CD8-positive, alpha-beta memory T cell (primary cell): ENCODE measurements around the gene CHMP1A. TPM values are rescaled to one million over a fixed set of nuclear protein-coding genes. Genes with fewer than 3 reads are reported as not detected.

Experiments used
- CTCF ChIA-PET: fragments of 350-600 bp; sonication (Branson Sonifier 250); formaldehyde crosslinking; loops from one replicate; lab custom pipeline; 2021; ENCODE audit warnings: antibody characterized with exemption; lab: Charles Lee
- POLR2A ChIA-PET: fragments of 350-600 bp; sonication (Branson Sonifier 250); formaldehyde crosslinking; loops from one replicate; lab custom pipeline; 2021; ENCODE audit warnings: antibody characterized with exemption; lab: Charles Lee
- DNase-seq, 5 donors: peaks; one replicate each; pipeline versions ENCODE4 v3.0.0 to v3.0.0-alpha.2; 2020 to 2022; ENCODE audit warnings: mixed read lengths in 1 of 5
- H3K27ac ChIP-seq: one replicate; pipeline ENCODE4 v1.7.0; 2013; ENCODE audit warnings: low read depth, mild to moderate bottlenecking, low read length, moderate library complexity
- H3K27me3 ChIP-seq: 2 replicates; pipeline ENCODE4 v1.7.0; 2013; ENCODE audit warnings: low read length, mild to moderate bottlenecking; ENCODE audit not compliant: insufficient read depth, poor library complexity, severe bottlenecking
- H3K36me3 ChIP-seq: 2 replicates; pipeline ENCODE4 v1.7.0; 2013; ENCODE audit warnings: mild to moderate bottlenecking, low read length, moderate library complexity; ENCODE audit not compliant: insufficient read depth
- H3K4me1 ChIP-seq: 2 replicates; pipeline ENCODE4 v1.7.0; 2013; ENCODE audit warnings: mild to moderate bottlenecking, low read length, moderate library complexity; ENCODE audit not compliant: insufficient read depth
- H3K4me3 ChIP-seq: 2 replicates; pipeline ENCODE4 v1.7.0; 2013; ENCODE audit warnings: mild to moderate bottlenecking, low read length
- H3K9me3 ChIP-seq: 2 replicates; pipeline ENCODE4 v1.7.0; 2013; ENCODE audit warnings: mild to moderate bottlenecking, low read length
- H3K27ac Mint-ChIP-seq, 8 donors: one replicate each; pipeline ENCODE4 v1.8.0; 2020 to 2021; ENCODE audit warnings: mixed read lengths in 8 of 8, mild to moderate bottlenecking in 6 of 8, inconsistent platforms in 3 of 8, moderate library complexity in 3 of 8
- H3K27me3 Mint-ChIP-seq, 2 donors: one replicate each; pipeline ENCODE4 v1.8.0; 2020 to 2021; ENCODE audit warnings: mixed read lengths in 2 of 2, mild to moderate bottlenecking in 1 of 2, moderate library complexity in 1 of 2
- H3K36me3 Mint-ChIP-seq, 3 donors: one replicate each; pipeline ENCODE4 v1.8.0; 2020 to 2021; ENCODE audit warnings: mixed read lengths in 3 of 3, inconsistent platforms in 1 of 3, mild to moderate bottlenecking in 1 of 3
- H3K4me1 Mint-ChIP-seq, 3 donors: one replicate each; pipeline ENCODE4 v1.8.0; 2020 to 2021; ENCODE audit warnings: mixed read lengths in 3 of 3, inconsistent platforms in 1 of 3, mild to moderate bottlenecking in 1 of 3
- H3K4me3 Mint-ChIP-seq, 7 donors: one replicate each; pipeline ENCODE4 v1.8.0; 2020 to 2021; ENCODE audit warnings: mixed read lengths in 7 of 7, mild to moderate bottlenecking in 6 of 7, moderate library complexity in 4 of 7, inconsistent platforms in 2 of 7
- H3K9me3 Mint-ChIP-seq, 5 donors: one replicate each; pipeline ENCODE4 v1.8.0; 2020 to 2022; ENCODE audit warnings: mixed read lengths in 5 of 5, mild to moderate bottlenecking in 3 of 5, moderate library complexity in 2 of 5, inconsistent platforms in 1 of 5
- polyA plus RNA-seq: library from polyadenylated mRNA; unstranded; fragments of 300-500 nt; fragmentation: Illumina TruSeq; gene quantifications from one replicate; pipeline ENCODE4 v1.2.3, GENCODE V29; 2021
- total RNA-seq, 2 experiments: library from RNA; stranded (reverse); gene quantifications; one replicate each; pipeline ENCODE4 v1.2.3, GENCODE V29; 2021

CHMP1A gene
- total and polyA plus RNA-seq, 3 experiments from 2014 or later, result 72.1 to 94.0 (median 81.4) TPM

DNA sequence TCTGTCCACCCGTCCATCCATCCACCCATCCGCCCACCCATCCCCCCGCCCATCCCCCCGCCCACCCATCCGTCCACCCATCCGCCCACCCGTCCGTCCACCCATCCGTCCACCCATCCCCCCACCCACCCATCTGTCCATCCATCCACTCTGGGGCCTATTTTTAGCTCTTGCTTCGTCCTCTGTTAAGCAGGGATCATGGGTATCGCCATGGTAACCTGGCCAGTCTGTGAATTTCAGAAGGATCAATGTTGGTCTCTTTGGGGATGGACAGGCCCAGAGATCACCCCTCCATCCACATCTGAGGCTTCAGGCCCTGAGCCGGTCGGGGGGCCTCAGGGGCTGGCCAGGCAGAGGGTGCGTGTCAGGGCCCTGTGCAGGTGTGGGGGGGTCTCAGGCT is 59.3 kb downstream of the CHMP1A start:
- Histone ChIP-seq H3K36me3 (no peaks in the 10 kb centered on the region), H3K27me3 (no peaks in the 10 kb centered on the region), H3K4me3 (no peak overlapping the region), H3K27ac (no peak overlapping the region), H3K9me3 (no peaks in the 10 kb centered on the region), H3K4me1 (peaks cover 22% of the 10 kb centered on the region)
- DNase-seq, result no peak
- no peak overlapping the region for H3K27ac Mint-ChIP-seq
- no peaks in the 10 kb centered on the region for H3K36me3 Mint-ChIP-seq
- no peaks in the 10 kb centered on the region for H3K9me3 Mint-ChIP-seq
- peaks cover 0 to 3% of the 10 kb centered on the region in 2 donors for H3K27me3 Mint-ChIP-seq
- CTCF ChIA-PET, result no interaction called here
- POLR2A ChIA-PET, result no interaction called here
- H3K4me1 Mint-ChIP-seq, result peaks cover 29 to 52% (median 34%) of the 10 kb centered on the region in 3 donors
- no peak overlapping the region for H3K4me3 Mint-ChIP-seq

DNA sequence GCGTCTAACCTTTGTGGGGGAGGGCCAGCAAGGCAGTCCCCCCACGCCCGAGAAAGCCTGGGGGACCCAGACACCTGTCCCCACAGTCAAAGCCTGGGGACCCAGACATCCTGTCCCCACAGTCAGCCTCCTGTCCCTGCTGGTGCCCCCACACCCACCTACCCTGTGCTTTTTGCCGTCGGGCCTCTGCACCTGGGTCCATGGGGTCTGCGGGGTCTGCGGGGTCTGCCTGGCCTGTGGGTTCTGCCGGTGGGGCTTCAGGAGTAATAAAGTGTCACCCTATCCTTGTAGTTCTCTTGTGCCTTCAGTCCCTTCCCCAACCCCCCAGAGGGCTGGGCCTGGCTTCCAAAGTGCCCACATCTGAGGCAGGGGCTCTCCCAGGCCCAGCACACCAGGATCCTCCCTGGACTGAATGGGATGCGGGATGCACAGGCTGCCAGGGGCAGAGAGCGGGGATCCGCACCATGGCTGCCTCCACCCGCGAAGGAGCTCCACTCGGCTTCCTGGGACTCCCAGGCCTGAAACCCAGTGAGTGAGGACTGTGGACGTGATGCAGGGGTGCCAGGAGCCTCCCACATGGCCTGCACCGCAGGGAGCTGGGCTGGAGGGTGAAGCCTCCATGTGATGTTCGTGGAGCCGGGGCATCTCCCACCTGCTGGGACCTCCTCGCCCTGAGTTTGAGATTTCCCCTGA is 60.4 kb downstream of the CHMP1A start:
- ChIA-PET CTCF (no interaction called here), POLR2A (interaction anchor here (1.0 kb wide), 1 partner anchor 276 kb away, joined by 3 read pairs; the partner anchor contains the start of gene TCF25)
- Mint-ChIP-seq H3K4me3 (no peak overlapping the region), H3K27me3 (no peaks in the 10 kb centered on the region), H3K9me3 (no peaks in the 10 kb centered on the region), H3K36me3 (no peaks in the 10 kb centered on the region), H3K4me1 (peaks cover 20 to 44% (median 23%) of the 10 kb centered on the region in 3 donors), H3K27ac (peak overlapping the region in 3 of 8 donors; percentile 2 to 32 (median 14))
- Histone ChIP-seq H3K4me3 (no peak overlapping the region), H3K27ac (no peak overlapping the region), H3K36me3 (no peaks in the 10 kb centered on the region), H3K9me3 (no peaks in the 10 kb centered on the region), H3K27me3 (no peaks in the 10 kb centered on the region), H3K4me1 (peaks cover 14% of the 10 kb centered on the region)
- no peak for DNase-seq

DNA sequence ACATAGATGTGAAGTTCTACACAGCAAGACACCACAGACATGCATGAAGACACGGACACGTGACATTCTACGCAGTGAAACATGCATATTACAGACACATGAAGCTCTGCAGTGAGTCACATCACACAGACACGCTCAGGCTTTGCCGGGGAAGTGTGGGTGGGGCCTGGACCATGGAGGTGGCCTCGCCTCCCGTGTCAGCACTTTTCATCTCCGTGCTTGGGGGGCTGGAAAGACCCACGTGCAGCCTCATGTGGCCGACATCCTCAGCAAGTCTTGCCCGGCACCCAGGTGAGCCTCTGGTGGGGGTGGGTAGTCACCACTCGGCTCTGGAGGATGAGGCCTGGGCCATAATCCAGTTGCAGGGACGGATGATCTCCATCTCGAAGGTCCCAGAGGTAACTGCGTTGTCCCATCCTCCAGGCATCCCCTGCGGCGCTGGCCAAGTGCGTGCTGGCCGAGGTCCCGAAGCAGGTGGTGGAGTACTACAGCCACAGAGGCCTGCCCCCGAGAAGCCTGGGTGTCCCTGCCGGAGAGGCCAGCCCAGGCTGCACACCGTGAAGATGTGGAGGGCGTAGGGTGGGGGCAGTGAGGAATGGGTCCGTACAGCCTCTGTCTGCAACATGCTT is 61.3 kb downstream of the CHMP1A start:
- POLR2A ChIA-PET, result no interaction called here
- Histone ChIP-seq H3K36me3 (no peaks in the 10 kb centered on the region), H3K4me1 (peaks cover 11% of the 10 kb centered on the region), H3K9me3 (no peaks in the 10 kb centered on the region), H3K27me3 (no peaks in the 10 kb centered on the region), H3K4me3 (no peak overlapping the region), H3K27ac (no peak overlapping the region)
- Mint-ChIP-seq H3K27ac (peak overlapping the region in 7 of 8 donors; percentile 26 to 90 (median 54)), H3K9me3 (no peaks in the 10 kb centered on the region), H3K4me1 (peaks cover 18 to 43% (median 21%) of the 10 kb centered on the region in 3 donors), H3K36me3 (no peaks in the 10 kb centered on the region), H3K4me3 (no peak overlapping the region), H3K27me3 (no peaks in the 10 kb centered on the region)
- no peak for DNase-seq
- CTCF ChIA-PET, result no interaction called here

DNA sequence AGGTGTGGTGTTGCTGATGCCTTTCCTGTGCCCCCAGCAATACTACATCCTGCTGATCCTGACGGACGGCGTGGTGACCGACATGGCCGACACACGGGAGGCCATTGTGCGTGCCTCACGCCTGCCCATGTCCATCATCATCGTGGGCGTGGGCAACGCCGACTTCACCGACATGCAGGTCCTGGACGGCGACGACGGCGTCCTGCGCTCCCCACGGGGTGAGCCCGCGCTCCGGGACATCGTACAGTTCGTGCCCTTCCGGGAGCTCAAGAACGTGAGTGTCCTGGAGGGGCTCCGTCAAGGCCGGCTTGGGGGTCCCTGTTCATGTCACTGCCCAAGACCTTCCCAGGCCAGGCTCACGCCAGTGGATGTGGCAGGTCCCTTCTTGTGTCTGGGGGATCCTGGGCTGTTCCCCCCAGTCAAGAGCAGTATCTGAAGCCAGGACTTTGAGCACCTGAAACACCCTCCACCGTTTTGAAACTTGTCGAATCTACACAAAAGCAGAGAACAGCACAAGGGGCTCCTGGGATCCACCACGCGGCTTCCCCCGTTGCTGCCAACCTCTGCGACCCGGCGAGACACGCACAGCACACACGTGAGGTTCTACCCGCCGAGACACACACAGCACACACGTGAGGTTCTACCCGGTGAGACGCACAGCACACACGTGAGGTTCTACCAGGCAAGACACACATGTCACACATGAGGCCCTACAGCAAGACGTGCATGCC is 62.0 kb downstream of the CHMP1A start:
- H3K27me3 ChIP-seq, result no peaks in the 10 kb centered on the region
- no peaks in the 10 kb centered on the region for H3K36me3 ChIP-seq
- no peak overlapping the region for H3K4me3 ChIP-seq
- peaks cover 11% of the 10 kb centered on the region for H3K4me1 ChIP-seq
- CTCF ChIA-PET, result no interaction called here
- H3K27me3 Mint-ChIP-seq, result no peaks in the 10 kb centered on the region
- H3K4me1 Mint-ChIP-seq, result peaks cover 18 to 38% (median 21%) of the 10 kb centered on the region in 3 donors
- no peak overlapping the region for H3K27ac ChIP-seq
- no peaks in the 10 kb centered on the region for H3K9me3 ChIP-seq
- H3K9me3 Mint-ChIP-seq, result no peaks in the 10 kb centered on the region
- H3K4me3 Mint-ChIP-seq, result peak overlapping the region in 1 of 7 donors; percentile 23
- no peak for DNase-seq
- peak overlapping the region in 7 of 8 donors; percentile 26 to 90 (median 54) for H3K27ac Mint-ChIP-seq
- no peaks in the 10 kb centered on the region for H3K36me3 Mint-ChIP-seq
- POLR2A ChIA-PET, result no interaction called here

Other genes starting within 250 kb of the CHMP1A start
- gene ANKRD11, start 167.1 kb downstream of the CHMP1A start, total RNA-seq, result 100 to 1,000 TPM; 130 to 150 TPM
- gene ANKRD11, start 167.1 kb downstream of the CHMP1A start, polyA plus RNA-seq, result 39.8 TPM
- 10 to 100 TPM; 77.4 to 79.5 TPM for gene SPG7, start 149.3 kb downstream of the CHMP1A start, total RNA-seq
- 48.2 TPM for gene SPG7, start 149.3 kb downstream of the CHMP1A start, polyA plus RNA-seq
- gene RPL13, start 97.0 kb downstream of the CHMP1A start, total RNA-seq, result 1,000 to 10,000 TPM; 2,710 to 2,878 TPM
- 5,211 TPM for gene RPL13, start 97.0 kb downstream of the CHMP1A start, polyA plus RNA-seq
- gene CPNE7, start 82.0 kb downstream of the CHMP1A start, total RNA-seq, result 1 to 10 TPM; 3.2 to 6.1 TPM
- gene CPNE7, start 82.0 kb downstream of the CHMP1A start, polyA plus RNA-seq, result 12.9 TPM
- gene DPEP1, start 44.1 kb downstream of the CHMP1A start, total RNA-seq, result not detected
- not detected for gene DPEP1, start 44.1 kb downstream of the CHMP1A start, polyA plus RNA-seq
- 10 to 100 TPM; 16.9 TPM for gene SPATA33, start 128 bp upstream of the CHMP1A start, total RNA-seq
- 2.3 TPM for gene SPATA33, start 128 bp upstream of the CHMP1A start, polyA plus RNA-seq
- 10 to 100 TPM; 74.8 to 79.0 TPM for gene CDK10, start 29.0 kb upstream of the CHMP1A start, total RNA-seq
- gene CDK10, start 29.0 kb upstream of the CHMP1A start, polyA plus RNA-seq, result 31.8 TPM
- 1 to 10 TPM; 7.0 to 7.6 TPM for gene SPATA2L, start 44.0 kb upstream of the CHMP1A start, total RNA-seq
- gene SPATA2L, start 44.0 kb upstream of the CHMP1A start, polyA plus RNA-seq, result 10.3 TPM
- gene VPS9D1, start 63.2 kb upstream of the CHMP1A start, total RNA-seq, result 1 to 10 TPM; 3.7 to 4.0 TPM
- 1.6 TPM for gene VPS9D1, start 63.2 kb upstream of the CHMP1A start, polyA plus RNA-seq
- 10 to 100 TPM; 35.6 to 36.6 TPM for gene ZNF276, start 63.8 kb upstream of the CHMP1A start, total RNA-seq
- 47.3 TPM for gene ZNF276, start 63.8 kb upstream of the CHMP1A start, polyA plus RNA-seq
- 10 to 100 TPM; 88.0 to 94.0 TPM for gene FANCA, start 158.9 kb upstream of the CHMP1A start, total RNA-seq
- 10.8 TPM for gene FANCA, start 158.9 kb upstream of the CHMP1A start, polyA plus RNA-seq
- 1 to 10 TPM in 1 of 2 experiments, under 1 TPM in 1; 0.37 to 1.4 TPM for gene SPIRE2, start 170.8 kb upstream of the CHMP1A start, total RNA-seq
- 0.18 TPM for gene SPIRE2, start 170.8 kb upstream of the CHMP1A start, polyA plus RNA-seq
- gene TCF25, start 215.9 kb upstream of the CHMP1A start, total RNA-seq, result 100 to 1,000 TPM; 154 to 155 TPM
- gene TCF25, start 215.9 kb upstream of the CHMP1A start, polyA plus RNA-seq, result 121 TPM